ENCODE data around the gene LBP. TPM values are rescaled to one million over a fixed set of nuclear protein-coding genes. Genes with fewer than 3 reads are reported as not detected.
"Not testable (repeated sequence)": the region's sequence is repeated elsewhere in the genome, so short reads cannot be mapped to it uniquely, and the experiment has no call there.

Gene LBP
- total RNA-seq, 1 experiment from 2014 or later, result 0.15 TPM

DNA sequence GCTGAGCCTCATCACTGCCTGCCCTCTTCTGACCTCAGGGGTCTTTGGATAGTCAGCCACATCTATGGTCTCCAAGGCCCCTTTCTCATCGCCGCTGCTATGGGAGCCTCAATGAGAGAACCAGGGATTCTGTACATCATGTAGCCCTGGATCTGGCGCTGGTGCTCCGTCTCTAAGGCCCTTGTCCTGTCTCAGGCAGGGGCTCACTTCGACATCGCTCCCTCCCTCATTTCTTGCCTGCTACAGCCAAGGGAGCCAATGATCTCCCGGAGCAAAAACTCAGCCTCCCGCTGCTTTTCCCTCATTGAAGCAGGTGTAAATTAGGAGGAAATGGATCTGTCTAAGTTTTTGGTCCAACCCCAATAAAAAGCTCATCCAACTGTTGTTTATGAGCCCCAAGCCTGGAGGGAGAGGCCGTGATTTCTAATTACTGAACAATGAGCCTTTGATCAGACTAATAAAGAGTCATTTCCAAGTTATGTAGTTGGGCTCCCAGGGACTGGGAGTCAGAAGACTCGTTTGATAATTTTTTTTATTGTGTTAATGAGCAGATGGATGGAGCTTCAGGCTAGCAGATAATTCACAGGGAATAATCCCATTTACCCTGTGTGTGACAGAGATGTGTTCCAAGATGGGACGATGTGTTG, 30.9 kb downstream of the LBP start:
- no peak for TF ChIP-seq CTCF (IDR thresholded peaks at IDR 0.05)
- TF ChIP-seq REST (IDR thresholded peaks at IDR 0.05; ENCODE audit: insufficient read depth in 1 of 2, low read depth in 2 of 2, low read length in 1 of 2), result no peak
- no peak for TF ChIP-seq SIN3A (IDR thresholded peaks at IDR 0.05; ENCODE audit: borderline replicate concordance, insufficient read depth, low read depth, low read length)
- TF ChIP-seq POLR2AphosphoS5 (IDR thresholded peaks at IDR 0.05; ENCODE audit: low read depth, low read length), result no peak
- TF ChIP-seq TCF7L2 (IDR thresholded peaks at IDR 0.05; ENCODE audit: low read depth, low read length), result no peak
- Histone ChIP-seq H3K9me3 (ENCODE audit: control insufficient read depth, insufficient read depth, low read depth, low read length) (no peaks in the 10 kb centered on the region), H3K27me3 (ENCODE audit: control insufficient read depth, insufficient read depth, low read length) (peaks cover 6% of the 10 kb centered on the region), H3K36me3 (ENCODE audit: control insufficient read depth, insufficient read depth, low read length) (no peaks in the 10 kb centered on the region), H3K27ac (ENCODE audit: low read length) (no peak overlapping the region), H3K4me1 (ENCODE audit: control insufficient read depth, insufficient read depth, low read length) (no peaks in the 10 kb centered on the region), H3K4me3 (ENCODE audit: low read depth in 2 of 2, low read length in 2 of 2) (no peak overlapping the region)
- DNase-seq (ENCODE audit: low read depth, low spot score) (no peak), ATAC-seq (no peak)
- in situ Hi-C loops (cut with HindIII; ENCODE audit: low pct_unique_long_range_greater_than_20kb, low sequenced_read_pairs) (no loop called here), intact Hi-C loops (cut with micrococcal nuclease; ENCODE audit: unreplicated experiment) (no loop called here)
- POLR2A ChIA-PET, result no interaction called here
- CTCF ChIA-PET, result no interaction called here
- no TSS peak for BruUV-seq (replicated peaks)

DNA sequence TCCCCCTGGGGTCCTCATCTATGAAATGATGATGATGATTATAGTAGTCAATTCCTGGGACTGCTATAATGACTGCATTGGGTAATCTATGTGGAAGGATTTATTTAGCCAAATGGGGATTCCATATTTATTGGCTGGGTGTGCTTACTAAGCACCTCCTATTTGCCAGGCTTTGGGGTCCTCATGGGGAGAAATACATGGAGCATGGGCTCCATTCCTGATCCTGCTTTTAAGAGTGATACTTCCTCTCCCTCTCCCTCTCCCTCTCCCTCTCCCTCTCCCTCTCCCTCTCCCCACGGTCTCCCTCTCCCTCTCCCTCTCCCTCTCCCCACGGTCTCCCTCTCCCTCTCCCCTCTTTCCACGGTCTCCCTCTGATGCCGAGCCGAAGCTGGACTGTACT, 31.6 kb downstream of the LBP start:
- BruUV-seq (replicated peaks); intact Hi-C loops (cut with micrococcal nuclease; ENCODE audit: unreplicated experiment); in situ Hi-C loops (cut with HindIII; ENCODE audit: low pct_unique_long_range_greater_than_20kb, low sequenced_read_pairs); H3K4me1 ChIP-seq (ENCODE audit: control insufficient read depth, insufficient read depth, low read length); H3K27ac ChIP-seq (ENCODE audit: low read length); H3K36me3 ChIP-seq (ENCODE audit: control insufficient read depth, insufficient read depth, low read length); ATAC-seq; POLR2A ChIA-PET; H3K4me3 ChIP-seq (ENCODE audit: low read depth in 2 of 2, low read length in 2 of 2); CTCF ChIA-PET; H3K27me3 ChIP-seq (ENCODE audit: control insufficient read depth, insufficient read depth, low read length); H3K9me3 ChIP-seq (ENCODE audit: control insufficient read depth, insufficient read depth, low read depth, low read length); DNase-seq (ENCODE audit: low read depth, low spot score): not testable (repeated sequence)

DNA sequence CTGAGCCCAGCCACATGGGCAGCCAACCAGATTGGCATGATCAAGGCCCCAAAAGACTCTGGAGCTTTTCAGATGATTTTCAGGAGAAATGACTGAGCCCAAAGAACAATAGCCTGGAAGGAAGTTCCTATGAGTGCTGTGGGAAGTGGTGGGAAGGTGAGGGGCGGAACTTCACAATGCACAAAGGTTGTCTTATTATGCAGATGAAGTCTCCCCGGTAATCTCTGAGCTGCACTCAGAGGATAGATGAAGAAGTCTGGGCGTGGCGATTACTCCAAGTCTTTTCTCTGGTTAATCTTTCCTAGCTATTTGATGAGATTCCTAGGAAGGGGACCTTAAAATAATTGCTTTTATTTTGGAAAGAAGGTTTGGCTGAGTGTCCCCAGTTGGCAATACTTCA, 36.9 kb downstream of the LBP start:
- no peak for TF ChIP-seq REST (IDR thresholded peaks at IDR 0.05; ENCODE audit: insufficient read depth in 1 of 2, low read depth in 2 of 2, low read length in 1 of 2)
- POLR2A ChIA-PET, result no interaction called here
- ATAC-seq (no peak), DNase-seq (ENCODE audit: low read depth, low spot score) (no peak)
- no TSS peak for BruUV-seq (replicated peaks)
- Histone ChIP-seq H3K4me3 (ENCODE audit: low read depth in 2 of 2, low read length in 2 of 2) (no peak overlapping the region), H3K4me1 (ENCODE audit: control insufficient read depth, insufficient read depth, low read length) (no peaks in the 10 kb centered on the region), H3K36me3 (ENCODE audit: control insufficient read depth, insufficient read depth, low read length) (no peaks in the 10 kb centered on the region), H3K27me3 (ENCODE audit: control insufficient read depth, insufficient read depth, low read length) (peaks cover 6% of the 10 kb centered on the region; the same call in 1 of the 2 replicates), H3K27ac (ENCODE audit: low read length) (no peak overlapping the region), H3K9me3 (ENCODE audit: control insufficient read depth, insufficient read depth, low read depth, low read length) (no peaks in the 10 kb centered on the region)
- CTCF ChIA-PET, result no interaction called here
- in situ Hi-C loops (cut with HindIII; ENCODE audit: low pct_unique_long_range_greater_than_20kb, low sequenced_read_pairs), result no loop called here
- intact Hi-C loops (cut with micrococcal nuclease; ENCODE audit: unreplicated experiment), result no loop called here
